GM23248 (cell line): Measurements from ENCODE around the gene TNFRSF4.

Experiments used
- EZH2 ChIP-seq: fragments of 200-600 bp; sonication (generic); IDR thresholded peaks from 2 replicates; pipeline ENCODE4 v1.6.1; 2018; ENCODE audit warnings: antibody characterized with exemption, mild to moderate bottlenecking; ENCODE audit not compliant: insufficient read depth, poor library complexity, severe bottlenecking
- EZH2phosphoT487 ChIP-seq: fragments of 200-600 bp; sonication (generic); IDR thresholded peaks from 2 replicates; pipeline ENCODE4 v1.6.1; 2018; ENCODE audit warnings: antibody characterized with exemption, moderate library complexity, mild to moderate bottlenecking, low read depth; ENCODE audit not compliant: insufficient read depth

DNA sequence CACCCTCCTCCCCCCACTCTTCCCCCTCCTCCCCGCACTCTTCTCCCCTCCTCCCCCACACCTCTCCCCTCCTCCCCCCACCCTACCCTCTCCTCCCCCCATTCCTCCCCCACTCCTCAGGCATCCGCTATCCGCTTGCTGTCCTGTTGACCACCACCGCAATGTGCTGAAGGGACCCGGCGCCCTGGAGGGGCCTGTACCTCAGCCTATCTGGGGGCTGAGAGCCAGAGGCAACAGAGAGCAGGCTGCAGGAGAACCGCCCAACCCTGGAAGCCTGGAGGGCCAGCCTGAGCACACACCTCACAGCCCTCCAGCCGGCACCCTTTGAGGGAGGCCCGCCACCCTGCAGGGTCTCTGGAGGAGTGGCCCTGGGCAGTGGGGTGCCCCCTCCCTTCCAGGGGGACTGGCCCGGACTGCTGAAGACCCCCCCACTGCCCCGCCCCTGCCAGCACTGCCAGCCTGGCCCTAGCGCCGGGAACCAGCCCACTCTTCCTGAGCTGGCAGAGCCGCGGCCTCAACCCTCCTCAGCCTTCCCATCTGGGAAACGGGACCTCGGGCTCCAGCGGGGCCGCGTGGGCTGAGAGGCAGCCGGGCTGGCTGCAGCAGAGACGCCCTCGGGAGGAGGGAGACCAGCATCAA is 31.3 kb upstream of the TNFRSF4 start:
- TF ChIP-seq EZH2phosphoT487 (no peak), EZH2 (no peak)
